ENCODE results near the gene ADPRHL1.

ADPRHL1 gene

DNA sequence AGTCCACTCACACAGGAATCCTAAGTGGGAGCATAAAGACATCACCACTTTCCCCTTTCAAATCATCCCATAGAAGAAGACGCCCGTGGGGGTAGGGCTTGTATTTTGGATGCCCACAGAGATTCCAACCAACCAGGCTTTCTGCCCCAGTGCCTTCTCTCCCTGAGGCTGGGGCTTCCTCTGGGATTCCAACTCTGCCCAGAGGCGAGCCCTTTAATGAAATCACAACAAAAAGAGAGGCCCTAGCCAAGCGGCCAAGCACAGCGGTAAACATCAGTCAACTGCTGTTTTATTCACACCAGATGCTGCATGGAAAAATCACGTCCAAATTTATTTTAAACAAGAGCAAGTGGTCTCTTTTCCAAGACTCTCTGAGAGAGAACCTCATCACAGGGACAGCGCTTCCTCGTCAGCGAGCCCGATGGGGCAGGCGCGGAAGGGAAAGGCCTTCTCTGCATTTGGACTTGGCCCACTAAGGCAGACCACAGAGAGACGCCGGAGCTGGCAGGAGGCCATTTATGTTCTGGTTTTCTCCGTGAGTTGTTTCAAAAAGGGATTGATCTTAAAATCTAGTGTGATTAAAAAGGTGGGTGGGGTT, 31.5 kb downstream of the ADPRHL1 start:
- Histone ChIP-seq H3K4me3 (no peak overlapping the region), H3K27ac (peak overlapping the region in 8 of 21 experiments; percentile 10 to 71 (median 44))

DNA sequence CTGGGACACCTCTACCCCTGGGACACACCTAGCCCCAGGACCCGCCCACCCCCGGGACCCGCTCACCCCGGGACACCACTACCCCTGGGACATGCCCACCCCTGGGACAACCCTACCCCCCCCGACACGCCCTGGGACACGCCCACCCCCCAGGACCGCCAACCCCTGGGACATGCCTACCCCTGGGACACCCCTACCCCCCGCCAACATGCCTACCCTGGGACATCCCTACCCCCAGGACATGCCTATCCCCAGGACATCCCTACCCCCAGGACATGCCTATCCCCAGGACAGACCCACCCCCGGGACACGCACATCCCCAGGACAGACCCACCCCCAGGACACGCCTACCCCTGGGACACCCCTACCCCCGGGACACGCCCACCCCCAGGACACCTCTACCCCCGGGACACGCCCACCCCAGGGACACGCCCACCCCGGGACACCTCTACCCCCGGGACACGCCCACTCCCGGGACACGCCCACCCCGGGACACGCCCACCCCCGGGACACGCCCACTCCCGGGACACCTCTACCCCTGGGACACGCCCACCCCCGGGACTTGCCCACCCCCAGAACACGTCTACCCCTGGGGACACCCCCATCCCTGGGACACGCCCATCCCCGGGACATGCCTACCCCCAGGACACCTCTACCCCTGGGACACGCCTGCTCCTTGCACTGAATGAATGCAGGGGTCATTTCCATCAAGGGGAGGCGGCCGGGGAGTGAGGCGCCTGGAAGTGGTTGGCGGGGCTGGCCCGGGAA, 32.3 kb downstream of the ADPRHL1 start:
- peak overlapping the region in 5 of 21 experiments; percentile 34 to 71 (median 45) for H3K27ac ChIP-seq

DNA sequence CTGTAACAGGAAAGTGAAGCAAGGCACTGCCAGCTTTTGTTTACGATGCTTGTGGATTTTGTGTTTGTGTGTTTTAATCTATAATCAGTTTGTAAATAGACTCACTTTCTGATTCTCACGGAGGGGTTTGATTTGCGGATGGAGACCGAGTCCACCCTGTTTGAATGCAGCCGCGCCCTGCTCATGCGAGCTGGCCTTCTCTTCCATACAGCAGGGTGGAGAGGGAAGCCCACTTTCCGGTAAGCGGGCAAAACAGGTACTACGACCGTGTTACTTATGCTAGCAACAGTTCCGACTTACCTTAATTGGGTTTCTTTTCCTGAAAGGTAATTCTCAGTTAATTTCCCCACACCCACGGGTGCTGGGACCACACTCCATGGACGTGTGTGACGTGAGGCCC, 33.1 kb downstream of the ADPRHL1 start:
- H3K4me3 ChIP-seq = no peak overlapping the region
- no peak overlapping the region for H3K27ac ChIP-seq

More for the DNA sequence above, 32.3 kb downstream of the ADPRHL1 start:
- no peak overlapping the region for H3K4me3 ChIP-seq

DNA sequence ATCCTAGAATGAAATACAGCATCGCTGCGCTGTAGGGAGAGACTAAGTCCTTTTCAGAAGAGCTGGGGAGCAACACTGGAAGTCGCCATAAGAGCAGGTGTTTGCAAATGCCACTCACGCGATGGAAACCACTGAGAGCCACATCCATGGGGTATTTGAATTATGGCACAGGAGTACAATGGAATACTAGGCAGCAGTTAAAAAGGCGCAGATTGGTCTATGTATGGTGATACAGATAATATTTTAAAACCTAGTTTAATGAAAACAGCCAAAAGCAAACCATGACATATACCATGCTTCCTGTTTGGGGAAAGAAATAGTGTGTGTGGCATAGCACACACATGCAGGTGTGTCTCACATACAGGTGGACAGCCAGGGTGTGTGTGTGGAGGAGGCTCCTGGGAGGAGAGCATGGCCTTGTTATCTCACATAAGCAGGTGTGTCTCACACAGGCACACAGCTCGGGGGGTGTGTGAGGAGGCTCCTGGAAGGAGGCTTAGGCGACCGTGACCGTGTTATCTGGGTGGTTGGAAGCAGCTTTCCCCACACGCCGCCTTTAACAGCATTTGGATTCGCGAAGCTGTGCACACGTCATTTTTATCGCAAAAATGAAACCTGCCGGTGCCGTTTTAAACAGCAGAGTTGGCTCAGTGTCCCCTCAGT, 33.6 kb downstream of the ADPRHL1 start:
- no peak overlapping the region for H3K4me3 ChIP-seq
- no peak overlapping the region for H3K27ac ChIP-seq

DNA sequence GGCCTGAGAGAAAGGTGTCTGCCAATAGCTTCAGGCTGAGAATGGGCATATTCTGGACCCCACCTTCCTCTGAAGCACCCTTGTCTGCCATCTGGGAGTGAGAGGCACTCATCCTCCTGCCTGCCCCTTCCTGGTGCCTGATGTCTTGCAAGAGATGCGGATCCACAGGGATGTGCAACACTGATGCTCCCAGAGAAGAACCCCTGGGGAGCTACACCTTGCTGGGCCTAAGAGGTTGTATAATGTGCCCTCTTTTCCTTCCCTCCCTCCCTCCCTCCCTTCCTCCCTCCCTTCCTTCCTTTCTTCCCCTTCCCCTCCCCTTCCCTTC, 34.6 kb downstream of the ADPRHL1 start:
- no peak overlapping the region for H3K27ac ChIP-seq
- no peak overlapping the region for H3K4me3 ChIP-seq

DNA sequence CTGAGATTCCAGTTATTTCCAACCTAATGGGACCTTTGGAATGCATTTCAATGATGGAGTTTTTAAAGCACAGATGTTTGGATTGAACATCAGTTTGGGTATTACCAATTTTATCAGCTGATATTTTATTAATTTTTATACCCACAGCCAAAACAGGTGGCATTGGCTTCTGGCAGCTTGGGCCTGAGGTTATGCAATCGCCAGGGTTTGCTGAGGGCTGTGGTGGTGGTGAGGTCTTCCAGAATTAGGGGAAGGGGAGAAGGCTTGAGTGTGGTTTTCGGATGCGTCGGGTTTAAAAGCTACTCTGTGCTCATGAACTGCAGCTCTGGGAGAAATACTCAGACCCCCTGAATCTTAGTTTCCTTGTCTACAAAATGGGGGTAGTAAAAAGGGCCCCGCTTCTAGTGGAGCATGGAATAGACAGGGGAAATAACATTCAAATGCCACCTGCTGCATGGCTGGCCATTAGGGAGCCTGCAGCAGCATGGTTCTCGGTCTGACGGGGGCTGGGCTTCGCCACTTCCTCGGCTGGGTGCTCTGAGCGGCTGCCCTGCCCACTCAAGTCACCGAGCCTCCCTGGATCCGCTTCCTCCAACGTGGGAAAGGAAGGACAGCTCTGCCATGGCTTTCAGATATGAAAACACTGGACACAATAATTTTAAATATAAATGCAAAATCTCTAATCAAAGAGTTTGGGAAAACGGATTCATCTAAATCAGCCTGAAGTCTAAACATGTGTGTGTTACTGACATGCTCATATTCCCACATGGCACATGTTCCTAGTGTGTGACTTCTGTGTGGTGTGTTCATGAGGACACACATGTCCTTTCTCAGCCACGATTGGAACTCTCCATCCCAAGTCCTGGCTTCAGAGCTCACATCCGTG, 35.2 kb downstream of the ADPRHL1 start:
- Histone ChIP-seq H3K27ac (no peak overlapping the region), H3K4me3 (no peak overlapping the region)

DNA sequence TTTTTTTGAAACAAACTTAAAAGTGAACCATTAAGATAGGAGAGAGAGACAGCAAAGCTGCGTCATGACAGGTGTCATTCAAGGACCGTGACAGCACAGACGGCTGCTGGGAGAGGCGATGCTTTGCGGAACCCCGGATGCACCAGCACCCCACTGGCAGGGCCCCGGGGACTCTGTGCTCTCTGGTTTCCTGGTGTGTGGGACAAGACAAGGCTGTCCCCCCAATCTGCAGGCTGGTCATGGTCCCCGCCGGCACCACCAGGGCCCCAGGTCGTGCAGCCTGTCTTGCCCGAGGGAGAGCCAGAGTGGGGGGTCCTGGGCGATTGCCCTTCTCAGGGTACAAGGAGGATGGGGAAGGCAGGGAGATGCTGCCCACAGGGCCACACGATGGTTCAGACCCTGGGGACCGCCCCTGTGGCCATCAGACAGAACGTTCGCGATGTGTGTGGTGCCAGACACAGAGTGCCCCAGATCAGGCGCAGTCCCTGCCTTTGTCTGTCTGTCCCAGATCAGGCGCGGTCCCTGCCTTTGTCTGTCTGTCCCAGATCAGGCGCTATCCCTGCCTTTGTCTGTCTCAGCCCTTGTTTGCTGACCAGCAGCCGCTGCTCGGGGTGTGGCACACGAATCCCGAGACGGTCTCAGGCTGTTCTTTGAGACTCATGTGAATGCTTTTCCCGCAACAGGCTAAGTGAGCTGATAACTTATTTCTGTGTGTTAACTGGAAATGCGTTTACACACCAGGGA, 36.1 kb downstream of the ADPRHL1 start:
- Histone ChIP-seq H3K27ac (no peak overlapping the region), H3K4me3 (no peak overlapping the region)

DNA sequence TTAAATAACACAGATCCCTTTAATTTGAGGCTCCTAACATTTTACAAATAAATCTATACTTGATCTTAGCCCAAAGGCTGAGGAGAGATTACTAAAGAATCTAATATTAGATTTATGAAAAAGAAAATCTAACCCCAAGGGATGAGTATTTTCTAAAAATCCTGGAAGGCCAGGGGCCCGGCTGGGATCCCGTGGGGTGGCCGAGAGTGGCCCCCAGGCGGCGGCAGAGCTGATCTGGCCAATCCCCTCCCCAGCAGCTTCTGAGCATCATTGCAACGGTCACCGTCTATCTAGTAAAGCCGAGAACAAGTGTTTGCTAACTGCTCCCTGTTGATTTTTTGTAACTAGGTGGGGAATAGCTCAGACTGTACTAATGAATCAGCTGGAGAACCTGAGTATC, 37.5 kb downstream of the ADPRHL1 start:
- H3K4me3 ChIP-seq = no peak overlapping the region
- H3K27ac ChIP-seq = no peak overlapping the region

DNA sequence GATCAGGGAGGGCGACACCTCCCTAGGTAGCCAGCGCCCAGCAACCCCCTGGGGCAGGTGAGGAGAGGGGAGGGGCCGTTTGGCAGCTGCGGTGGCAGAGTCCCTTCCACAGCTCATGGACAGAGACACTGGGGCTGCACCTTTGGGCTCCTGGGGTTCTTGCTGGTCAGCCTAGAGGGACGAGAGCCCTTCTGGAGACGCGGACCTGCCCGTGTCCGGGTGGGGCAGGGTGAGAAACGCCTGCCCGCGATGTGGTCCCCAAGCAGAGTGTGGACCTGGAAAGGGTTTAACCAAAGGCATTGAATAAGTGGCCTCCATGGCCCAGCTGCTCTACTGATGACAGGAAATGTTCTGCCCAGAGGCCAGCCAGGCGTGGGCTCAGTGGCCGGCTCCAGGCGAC, 38.3 kb downstream of the ADPRHL1 start:
- Histone ChIP-seq H3K27ac (no peak overlapping the region), H3K4me3 (no peak overlapping the region)

DNA sequence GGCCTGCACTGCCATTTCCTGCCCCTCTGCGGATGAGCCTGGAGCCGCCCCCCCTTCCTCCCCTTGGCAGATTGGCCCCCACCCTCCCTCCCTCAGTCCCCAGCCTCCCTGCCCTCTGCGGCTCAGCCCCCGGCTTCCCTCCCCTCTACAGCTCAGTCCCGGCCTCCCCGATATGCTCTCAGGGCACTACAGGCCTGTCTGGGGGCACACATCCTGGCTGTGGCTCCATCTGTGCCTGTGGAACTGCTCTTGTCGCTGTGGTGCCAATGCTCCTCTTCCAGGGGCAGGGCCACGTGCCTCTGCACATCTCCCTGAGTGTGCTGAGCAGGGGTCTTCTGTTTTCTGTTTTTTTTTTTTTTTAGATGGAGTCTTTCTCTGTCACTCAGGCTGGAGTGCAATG, 39.0 kb downstream of the ADPRHL1 start:
- Histone ChIP-seq H3K4me3 (no peak overlapping the region), H3K27ac (peak overlapping the region in 5 of 21 experiments; percentile 41 to 71 (median 54))

DNA sequence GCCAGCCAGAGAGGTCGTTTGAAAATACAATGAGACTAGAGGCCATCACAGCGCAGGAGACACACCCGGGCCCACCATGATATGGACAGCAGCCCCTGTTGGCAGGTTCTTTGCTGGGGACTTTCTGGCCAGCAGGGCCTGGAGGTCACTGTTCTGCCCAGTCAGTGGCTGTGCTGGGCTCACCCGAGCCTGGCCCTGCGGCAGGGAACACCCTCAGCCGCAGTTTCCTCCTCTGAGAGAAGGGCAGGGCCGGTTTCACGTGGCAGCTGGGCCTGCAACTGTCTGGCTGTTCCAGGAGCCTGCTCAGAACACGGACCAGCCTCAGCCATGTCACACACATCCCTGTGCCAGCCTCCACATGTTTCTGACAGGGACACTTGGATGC, 39.4 kb downstream of the ADPRHL1 start:
- H3K27ac ChIP-seq = peak overlapping the region in 6 of 21 experiments; percentile 30 to 71 (median 54)
- H3K4me3 ChIP-seq = no peak overlapping the region

DNA sequence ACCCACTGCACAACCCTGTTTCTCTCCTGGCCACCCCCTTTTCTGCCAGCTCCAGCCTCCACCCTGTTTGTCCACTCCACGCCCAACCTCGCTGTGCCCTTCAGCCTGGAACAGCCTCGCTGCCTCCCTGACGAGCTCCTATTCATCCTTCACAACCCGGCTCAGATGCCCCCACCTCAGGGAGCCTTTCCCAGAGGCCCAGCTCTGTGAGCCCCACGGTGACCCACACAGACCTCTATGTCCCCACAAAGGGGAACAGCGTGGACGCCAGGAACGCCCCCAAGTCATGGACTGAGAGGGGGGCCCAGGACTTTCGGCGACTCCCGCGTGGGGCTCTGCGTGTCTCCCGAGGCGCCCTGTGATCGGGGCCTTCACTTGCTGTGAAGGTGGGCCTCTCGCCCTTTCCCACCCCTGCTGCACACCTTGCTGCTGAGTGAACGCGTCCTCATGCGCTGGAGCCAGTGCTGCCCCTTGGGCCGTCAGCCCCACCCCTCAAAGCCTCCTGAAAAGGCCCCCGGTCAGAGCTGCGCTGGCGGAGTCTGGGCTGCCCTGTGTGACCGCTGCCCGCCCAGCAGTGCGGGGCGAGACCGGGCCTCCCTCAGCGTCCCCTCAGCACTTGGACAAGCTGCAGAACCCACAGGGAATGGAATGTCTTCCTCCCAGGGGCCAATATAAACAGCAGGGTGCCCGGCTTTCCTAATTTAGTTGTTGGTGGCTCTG, 40.0 kb downstream of the ADPRHL1 start:
- no peak overlapping the region for H3K4me3 ChIP-seq
- H3K27ac ChIP-seq = peak overlapping the region in 5 of 21 experiments; percentile 30 to 71 (median 54)

DNA sequence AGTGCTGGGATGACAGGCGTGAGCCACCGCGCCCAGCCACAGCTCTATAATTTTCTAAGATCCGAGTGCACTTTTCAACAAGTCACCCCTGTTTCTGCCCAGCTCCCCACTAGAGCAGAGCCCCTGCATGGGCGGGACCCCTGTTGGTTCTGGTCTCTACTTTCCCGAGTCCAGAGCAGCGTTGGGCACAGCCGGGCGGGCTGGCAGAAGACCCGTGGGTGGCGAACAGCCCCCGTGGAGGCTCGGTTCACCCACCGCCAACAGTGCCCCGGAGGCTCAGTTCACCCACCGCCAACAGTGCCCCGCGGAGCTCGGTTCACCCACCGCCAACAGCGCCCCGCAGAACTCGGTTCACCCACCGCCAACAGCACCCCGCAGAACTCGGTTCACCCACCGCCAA, 40.8 kb downstream of the ADPRHL1 start:
- no peak overlapping the region for H3K4me3 ChIP-seq
- no peak overlapping the region for H3K27ac ChIP-seq

DNA sequence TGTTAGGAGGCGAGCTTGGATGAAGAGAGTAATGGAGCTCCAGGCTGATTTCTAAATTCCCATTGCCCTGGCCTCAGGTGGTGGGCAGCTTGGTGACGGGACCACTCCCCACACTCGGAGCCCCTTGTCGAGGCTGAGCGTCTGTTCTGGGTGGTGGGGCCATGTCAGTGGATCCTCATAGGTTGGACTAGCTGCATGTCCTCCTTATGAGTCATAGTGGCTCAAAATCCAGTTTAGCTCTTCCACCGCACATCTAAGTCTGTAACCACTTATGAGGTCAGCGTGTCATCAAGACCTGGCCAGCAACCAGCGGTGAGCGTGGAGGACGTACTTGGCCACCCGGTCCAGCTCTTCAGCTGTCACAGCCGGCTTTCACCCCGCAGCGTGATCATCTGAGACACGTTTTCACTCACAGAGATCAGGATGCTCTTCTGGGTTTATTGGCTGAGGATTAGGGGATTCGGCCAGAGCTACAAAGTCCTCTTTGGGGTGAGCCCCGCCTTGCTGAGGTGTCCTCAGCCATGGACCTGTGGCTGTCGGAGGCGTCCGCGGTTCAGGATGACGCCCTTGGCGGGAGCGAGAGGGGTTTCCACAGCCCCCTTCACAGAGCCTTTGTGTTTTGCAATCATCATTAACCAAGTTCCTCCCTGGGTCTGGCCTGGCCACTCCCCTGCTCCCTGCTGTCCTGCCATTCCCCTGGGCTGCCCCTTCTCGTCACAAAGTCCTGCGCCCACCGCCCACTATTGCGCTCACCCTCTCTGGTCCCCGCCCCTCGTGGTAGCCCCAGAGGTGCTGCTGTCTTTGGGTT, 41.9 kb downstream of the ADPRHL1 start:
- peak overlapping the region in 6 of 21 experiments; percentile 0 to 85 (median 60) for H3K27ac ChIP-seq

DNA sequence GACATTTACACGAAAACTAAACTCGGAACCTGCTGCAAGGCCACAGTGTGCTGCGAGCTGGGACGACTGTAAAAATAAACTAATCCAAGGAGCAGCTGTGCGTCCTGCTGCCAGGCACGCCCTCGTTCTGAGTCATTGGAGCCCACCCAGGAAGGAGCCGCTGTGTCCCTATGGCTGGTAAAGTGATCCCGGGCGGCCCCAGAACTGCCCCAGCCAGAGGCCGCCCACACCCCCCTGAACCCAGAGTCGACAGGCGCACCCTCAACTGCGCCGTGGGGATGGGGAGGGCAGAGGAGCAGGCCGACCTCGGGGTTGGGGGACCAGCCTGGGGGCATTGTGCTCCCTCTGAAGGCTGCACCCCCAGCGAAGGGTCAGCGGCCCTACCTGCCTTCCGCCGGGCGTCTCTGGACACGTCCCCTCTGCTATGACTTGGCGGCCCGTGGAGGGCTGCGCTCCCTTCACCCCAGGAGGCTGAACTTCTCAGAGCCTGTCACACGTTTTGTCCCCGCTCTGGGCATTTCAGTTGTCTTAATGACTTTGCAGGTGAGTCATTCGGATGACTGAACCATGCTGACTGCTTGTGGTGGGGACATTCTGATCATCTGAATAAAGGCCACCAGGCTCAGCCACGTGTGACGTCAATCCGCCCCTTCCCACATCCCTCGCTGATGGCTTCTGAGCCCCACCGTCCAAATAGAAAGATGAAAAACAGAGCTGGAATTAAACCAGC, 42.7 kb downstream of the ADPRHL1 start:
- Histone ChIP-seq H3K27ac (peak overlapping the region in 11 of 21 experiments; percentile 0 to 85 (median 56)), H3K4me3 (no peak overlapping the region)

More for the DNA sequence above, 41.9 kb downstream of the ADPRHL1 start:
- no peak overlapping the region for H3K4me3 ChIP-seq

DNA sequence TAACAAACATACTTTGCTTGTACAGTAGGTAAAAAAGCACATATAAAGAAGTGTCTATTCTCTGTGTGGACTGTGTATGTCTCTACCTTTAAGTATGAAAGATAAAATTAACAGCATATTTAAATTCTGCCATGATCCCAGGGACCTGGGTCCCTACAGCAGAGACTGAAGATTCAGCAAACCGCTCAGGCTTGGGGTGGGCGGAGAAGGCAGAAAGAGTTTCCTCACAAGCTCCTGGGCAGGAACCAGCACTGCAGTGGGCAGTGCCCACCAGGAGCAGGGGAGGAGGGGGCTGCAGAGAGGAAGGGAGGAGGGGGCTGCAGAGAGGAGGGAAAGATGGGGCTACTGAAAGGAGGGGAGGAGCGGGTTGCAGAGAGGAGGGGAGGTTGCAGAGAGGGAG, 44.7 kb downstream of the ADPRHL1 start:
- Histone ChIP-seq H3K4me3 (no peak overlapping the region), H3K27ac (no peak overlapping the region)
